Fibroblast of skin of right quadriceps (primary cell): ENCODE data around the gene RFC1.
"Not testable (repeated sequence)": the region's sequence is repeated elsewhere in the genome, so short reads cannot be mapped to it uniquely, and the experiment has no call there.

Experiments
- DNase-seq: peaks from one replicate; pipeline ENCODE4 v3.0.0-alpha.2; 2013

Gene RFC1, protein sequence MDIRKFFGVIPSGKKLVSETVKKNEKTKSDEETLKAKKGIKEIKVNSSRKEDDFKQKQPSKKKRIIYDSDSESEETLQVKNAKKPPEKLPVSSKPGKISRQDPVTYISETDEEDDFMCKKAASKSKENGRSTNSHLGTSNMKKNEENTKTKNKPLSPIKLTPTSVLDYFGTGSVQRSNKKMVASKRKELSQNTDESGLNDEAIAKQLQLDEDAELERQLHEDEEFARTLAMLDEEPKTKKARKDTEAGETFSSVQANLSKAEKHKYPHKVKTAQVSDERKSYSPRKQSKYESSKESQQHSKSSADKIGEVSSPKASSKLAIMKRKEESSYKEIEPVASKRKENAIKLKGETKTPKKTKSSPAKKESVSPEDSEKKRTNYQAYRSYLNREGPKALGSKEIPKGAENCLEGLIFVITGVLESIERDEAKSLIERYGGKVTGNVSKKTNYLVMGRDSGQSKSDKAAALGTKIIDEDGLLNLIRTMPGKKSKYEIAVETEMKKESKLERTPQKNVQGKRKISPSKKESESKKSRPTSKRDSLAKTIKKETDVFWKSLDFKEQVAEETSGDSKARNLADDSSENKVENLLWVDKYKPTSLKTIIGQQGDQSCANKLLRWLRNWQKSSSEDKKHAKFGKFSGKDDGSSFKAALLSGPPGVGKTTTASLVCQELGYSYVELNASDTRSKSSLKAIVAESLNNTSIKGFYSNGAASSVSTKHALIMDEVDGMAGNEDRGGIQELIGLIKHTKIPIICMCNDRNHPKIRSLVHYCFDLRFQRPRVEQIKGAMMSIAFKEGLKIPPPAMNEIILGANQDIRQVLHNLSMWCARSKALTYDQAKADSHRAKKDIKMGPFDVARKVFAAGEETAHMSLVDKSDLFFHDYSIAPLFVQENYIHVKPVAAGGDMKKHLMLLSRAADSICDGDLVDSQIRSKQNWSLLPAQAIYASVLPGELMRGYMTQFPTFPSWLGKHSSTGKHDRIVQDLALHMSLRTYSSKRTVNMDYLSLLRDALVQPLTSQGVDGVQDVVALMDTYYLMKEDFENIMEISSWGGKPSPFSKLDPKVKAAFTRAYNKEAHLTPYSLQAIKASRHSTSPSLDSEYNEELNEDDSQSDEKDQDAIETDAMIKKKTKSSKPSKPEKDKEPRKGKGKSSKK

DNA sequence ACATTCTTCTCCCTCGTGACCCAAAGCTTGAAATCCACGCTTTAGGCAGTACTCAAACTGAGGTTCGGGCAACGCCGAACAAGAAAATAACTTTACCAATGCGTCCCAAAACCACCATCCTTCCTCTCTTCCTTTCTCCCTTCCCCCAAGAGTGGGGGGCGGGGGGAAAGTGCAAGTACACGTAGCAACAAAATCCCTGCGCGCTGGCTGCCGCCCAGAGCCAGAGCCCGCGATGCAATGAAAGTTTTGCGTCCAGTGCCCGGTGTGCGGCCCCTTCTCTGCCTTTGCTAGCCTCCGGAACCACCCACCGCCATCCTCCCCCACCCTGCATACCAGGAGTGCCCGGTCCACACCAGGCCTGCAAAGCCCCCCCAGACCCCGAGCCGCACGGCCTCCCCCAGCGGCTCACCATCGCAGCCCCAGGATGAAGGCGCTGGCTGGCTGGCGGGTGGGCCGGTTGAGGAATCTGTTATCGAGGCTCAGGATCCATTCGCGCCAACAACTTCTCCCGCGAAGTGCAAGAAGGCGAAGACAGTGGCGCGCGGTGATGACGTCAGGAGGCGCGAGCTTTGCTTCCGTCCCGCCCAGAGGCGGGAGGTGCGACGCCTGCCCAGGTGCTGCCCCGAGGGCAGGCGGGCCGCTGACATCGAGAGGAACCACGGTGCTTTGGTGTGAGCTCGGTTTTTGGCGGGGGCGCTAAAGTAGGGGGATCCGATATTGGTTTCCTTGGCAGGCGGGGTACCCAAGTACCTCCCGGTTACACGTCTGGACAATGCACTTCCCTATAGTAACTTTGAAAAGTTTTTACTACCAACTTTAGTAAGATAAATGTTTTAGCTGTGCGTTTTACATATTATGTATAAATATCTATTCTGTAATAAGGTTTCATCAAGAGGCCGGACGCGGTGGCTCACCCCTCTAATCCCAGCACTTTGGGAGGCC, at the start of gene RFC1:
Gene RFC1 (minus strand): TSS at position 533 of the 942 bp plus-strand sequence. CDS start 121 bp downstream, at position 412.
- DNase-seq = peak; percentile 93

DNA sequence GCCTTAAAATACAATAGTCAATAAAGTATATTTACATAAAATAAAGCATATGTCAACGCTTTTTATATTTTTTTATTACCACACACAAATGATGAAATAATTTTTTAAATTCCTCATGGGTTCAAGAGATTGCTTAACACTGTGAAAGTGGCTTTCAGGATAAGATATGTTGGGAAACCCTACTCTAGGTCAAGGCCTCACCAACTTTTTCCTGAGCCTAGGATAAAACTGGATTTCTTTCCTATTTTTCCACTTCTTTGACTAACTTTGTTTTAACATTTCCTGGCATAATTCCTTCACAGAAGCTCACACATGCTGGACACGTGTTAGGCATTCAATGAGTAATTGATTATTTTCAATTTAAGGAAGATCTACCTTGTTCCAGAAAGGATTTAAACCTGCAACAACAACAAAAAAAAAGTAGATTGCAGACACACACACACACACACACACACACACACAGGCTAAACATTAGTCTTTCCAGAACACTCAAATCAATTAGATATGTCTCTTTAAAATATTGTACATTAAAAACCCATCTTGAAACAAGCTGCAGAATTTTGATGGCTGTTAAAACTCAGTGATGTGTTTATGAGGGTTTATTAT, 49.6 kb upstream of the RFC1 start:
- peak; percentile 10 for DNase-seq

DNA sequence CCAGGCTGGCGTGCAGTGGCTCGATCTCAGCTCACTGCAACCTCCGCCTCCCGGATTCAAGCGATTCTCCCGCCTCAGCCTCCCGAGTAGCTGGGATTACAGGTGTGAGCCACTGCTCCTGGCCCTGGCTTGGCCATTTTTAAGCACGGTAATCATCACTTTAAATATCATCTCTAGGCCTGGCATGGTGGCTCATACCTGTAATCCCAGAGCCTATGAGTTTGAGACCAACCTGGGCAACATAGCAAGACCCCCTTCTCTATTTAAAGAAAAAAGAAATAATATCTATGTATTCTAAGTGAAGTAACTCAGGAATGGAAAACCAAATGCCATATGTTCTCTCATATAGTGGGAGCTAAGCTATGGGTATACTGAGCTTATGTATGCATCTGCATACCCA, 45.4 kb upstream of the RFC1 start:
- DNase-seq = not testable (repeated sequence)

DNA sequence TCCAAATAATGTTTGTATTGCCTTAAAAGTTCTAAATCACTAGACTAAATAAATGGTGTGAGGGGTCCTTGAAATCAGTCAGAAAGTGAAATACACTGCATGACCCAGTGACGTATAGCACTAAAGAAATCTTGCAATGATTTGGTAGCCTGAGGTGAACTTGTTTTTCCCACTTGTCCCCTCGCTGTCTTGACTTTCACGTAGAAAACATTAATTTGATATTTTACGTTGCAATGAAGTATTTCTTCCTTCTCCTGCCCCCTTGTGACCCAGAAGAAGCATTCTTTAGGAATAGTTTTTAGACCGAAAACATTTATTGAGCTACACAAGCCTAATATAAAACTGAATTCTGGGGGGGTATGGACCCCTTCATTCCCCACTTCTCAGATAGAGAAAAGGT, 44.3 kb upstream of the RFC1 start:
- no peak for DNase-seq

DNA sequence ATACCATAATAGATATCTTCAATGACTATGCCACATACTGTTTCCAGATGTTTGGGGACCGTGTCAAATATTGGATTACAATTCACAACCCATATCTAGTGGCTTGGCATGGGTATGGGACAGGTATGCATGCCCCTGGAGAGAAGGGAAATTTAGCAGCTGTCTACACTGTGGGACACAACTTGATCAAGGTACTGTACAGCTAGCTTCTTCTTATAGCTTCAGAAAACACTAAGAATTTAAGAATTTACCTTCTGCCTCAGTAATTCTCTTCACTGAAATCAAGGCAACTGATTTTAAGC, 41.4 kb upstream of the RFC1 start:
- no peak for DNase-seq

DNA sequence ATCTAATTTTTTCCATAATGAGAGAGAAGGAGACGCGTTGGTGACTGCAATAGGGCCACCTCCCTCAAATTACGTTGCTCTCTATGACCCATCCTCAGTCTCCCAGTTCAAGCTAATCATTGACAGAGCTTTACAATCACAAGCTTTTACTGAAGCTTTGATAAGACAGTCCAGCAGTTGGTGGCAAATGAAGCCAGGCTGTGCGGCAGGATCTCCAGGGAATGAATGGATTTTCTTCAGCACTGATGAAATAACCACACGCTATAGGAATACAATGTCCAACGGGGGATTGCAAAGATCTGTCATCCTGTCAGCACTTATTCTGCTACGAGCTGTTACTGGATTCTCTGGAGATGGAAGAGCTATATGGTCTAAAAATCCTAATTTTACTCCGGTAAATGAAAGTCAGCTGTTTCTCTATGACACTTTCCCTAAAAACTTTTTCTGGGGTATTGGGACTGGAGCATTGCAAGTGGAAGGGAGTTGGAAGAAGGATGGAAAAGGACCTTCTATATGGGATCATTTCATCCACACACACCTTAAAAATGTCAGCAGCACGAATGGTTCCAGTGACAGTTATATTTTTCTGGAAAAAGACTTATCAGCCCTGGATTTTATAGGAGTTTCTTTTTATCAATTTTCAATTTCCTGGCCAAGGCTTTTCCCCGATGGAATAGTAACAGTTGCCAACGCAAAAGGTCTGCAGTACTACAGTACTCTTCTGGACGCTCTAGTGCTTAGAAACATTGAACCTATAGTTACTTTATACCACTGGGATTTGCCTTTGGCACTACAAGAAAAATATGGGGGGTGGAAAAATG, 40.8 kb upstream of the RFC1 start, which contains the start of gene KLB:
Gene KLB (plus strand): TSS at position 168 of the 821 bp plus-strand sequence. CDS start 20 bp downstream, at position 188.
- peak; percentile 41 for DNase-seq

DNA sequence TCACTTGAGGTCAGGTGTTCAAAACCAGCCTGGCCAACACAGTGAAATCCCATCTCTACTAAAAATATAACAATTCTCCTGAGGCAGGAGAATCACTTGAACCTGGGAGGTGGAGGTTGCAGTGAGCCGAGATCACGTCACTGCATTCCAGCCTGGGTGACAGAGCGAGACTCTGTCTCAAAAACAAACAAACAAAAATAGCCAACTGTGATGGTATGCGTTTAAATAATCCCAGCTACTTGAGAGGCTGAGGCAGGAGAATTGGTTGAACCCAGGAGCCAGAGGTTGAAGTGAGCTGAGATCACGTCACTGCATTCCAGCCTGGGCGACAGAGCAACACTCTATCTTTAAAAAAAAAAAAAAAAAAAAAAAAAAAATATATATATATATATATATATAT, 35.5 kb upstream of the RFC1 start:
- DNase-seq = not testable (repeated sequence)

DNA sequence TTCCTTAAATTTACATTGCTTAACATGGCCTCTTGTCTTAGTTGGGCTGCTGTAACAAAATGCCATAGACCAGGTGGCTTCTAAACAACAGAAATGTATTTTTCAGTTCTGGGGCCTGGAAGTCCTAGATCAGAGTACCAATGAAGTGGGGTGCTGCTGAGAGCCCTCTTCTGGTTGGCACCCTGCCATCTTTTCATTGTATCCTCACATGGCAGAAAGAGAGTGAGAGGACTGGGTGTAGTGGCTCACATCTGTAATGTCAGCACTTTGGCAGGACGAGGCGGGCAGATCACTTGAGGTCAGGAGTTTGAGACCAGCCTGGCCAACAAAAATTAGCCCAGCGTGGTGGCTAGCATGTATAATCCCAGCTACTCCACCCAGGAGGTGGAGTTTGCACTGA, 28.5 kb upstream of the RFC1 start:
- DNase-seq = no peak

DNA sequence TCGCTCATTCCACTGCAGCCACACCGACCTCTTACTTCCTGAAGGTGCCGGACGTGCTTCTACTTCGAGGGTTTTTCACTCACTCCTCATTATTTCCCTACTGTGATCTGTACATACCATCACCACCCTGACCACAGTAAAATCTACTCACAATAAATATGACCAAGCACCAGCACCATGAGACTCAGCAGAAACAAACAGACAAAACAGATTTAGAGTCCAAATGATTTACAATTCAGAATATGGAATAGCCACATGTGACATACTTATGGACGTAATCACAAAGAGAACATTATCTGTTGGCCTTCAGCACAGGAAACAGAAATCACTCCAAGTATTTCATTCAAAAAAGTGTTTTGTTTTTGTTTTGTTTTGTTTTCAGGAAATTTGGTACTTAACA, 24.4 kb upstream of the RFC1 start:
- no peak for DNase-seq

DNA sequence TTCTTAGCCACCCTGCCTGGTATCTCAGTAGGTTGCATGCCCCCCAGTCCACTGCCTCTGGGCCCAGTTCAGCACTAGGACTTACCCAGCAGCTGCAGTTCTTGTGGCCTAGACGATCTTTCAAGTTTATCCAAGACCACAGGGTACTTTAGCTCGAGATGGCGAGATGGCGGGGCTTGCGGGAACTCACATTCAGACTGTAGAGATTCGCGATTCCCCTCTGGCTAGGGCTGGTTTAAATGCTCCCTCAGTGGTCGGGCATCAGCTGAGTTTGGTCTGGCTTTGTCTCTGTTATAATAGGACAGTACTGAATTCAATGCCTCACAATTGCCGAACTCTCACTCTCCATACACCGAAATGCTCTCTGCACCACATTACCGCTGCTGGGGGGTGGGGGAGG, 18.4 kb upstream of the RFC1 start:
- no peak for DNase-seq

DNA sequence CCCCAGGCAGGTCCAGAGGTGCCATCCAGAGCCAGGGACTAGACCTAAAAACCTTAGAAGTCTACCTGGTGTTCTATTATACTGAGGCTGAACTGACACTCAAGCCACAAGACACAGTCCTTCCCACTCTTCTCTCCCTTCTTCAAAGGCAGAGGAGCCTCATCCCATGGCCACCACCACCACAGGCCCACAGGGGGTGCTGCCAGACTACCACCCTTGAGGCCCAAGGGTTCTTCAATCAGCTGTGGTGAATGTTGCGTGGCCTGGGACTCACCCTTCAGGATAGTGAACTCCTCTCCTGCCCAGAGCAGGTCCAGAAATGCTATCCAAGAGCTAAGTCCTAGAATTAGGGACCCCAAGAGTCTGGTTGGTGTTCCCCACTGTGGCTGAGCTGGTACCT, 17.5 kb upstream of the RFC1 start:
- DNase-seq = no peak

DNA sequence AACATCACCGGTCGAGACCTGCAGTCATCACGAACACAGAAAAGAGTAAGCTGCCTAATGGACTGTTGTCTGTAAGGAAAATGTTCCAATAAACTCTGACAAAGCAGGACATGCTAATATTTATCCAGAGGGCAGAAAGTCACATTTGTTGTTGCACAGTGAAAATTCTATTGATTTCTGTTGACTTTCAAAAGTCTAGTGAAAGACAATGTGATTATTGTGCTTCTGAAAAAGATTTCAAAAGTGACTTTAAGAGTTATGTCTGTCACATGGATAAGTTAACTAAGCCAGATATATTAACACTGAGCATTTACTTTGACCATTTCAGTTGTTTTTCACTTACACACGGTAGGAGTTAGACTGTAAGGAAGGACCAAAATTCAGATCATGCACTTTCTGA, 9.3 kb upstream of the RFC1 start:
- no peak for DNase-seq

DNA sequence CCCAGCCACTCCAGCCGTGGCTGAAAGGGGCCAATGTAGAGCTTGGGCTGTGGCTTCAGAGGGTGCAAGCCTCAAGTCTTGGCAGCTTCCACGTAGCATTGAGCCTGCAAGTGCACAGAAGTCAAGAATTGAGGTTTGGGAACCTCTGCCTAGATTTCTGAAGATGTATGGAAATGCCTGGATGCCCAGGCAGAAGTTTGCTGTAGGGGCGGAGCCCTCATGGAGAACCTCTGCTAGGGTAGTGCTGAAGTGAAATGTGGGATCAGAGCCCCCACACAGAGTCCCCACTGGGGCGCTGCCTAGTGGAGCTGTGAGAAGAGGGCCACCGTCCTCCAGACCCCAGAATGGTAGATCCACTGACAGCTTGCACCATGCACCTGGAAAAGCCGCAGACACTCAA, 5.0 kb upstream of the RFC1 start:
- not testable (repeated sequence) for DNase-seq

DNA sequence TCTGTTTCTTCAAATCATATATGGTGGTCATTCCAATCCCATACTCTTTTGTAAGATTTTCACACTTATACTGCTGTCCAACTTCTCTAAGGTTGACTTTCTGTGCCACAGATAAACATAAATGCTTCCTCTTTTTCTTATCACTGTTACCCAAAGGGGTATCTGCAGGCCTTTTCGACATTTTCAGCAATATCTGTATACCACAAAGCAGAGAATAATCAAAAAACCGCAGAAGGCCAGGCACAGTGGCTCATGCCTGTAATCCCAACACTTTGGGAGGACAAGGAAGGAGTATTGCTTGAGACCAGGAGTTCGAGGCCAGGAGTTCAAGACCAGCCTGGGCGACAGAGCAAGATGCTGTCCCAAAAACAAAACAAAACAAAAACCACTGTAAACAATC, 3.1 kb upstream of the RFC1 start:
- DNase-seq = no peak

DNA sequence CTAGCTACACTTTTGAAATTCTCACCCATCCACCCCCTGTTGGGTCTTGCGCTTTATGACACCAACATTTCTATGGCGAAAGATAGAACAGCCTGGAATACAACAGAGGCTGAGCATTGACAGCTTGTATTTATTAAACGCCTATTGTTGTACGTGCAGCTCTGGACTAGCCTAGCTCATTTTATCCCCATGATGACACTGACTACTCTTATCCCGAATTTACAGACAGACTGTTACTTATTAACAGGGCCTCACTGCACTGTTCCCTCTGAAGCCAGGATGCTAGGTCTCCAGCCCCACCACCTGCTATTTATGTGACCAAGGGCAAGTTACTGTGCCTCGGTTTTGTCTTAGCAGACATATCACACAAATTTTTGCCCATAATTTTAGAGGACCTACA, 1.0 kb upstream of the RFC1 start:
- no peak for DNase-seq

DNA sequence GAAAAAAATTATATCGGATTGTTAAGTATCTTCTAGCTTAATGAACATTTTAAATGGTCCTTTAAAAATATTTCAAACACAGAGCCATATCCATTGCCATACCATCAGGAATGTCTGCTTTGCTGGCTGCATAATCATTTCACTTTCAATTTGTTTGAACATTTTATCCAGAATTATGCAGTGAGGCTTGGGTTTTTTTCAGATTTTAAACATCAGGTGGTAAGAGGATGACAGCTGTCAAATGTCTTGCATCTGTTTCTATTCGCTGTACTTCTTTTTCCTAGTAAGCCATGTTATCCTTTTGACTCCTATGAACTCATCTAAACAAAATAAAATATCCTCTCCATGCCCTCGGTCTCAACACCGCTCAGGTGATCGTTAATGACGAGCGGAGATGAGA, 802 bp downstream of the RFC1 start:
- DNase-seq = no peak

DNA sequence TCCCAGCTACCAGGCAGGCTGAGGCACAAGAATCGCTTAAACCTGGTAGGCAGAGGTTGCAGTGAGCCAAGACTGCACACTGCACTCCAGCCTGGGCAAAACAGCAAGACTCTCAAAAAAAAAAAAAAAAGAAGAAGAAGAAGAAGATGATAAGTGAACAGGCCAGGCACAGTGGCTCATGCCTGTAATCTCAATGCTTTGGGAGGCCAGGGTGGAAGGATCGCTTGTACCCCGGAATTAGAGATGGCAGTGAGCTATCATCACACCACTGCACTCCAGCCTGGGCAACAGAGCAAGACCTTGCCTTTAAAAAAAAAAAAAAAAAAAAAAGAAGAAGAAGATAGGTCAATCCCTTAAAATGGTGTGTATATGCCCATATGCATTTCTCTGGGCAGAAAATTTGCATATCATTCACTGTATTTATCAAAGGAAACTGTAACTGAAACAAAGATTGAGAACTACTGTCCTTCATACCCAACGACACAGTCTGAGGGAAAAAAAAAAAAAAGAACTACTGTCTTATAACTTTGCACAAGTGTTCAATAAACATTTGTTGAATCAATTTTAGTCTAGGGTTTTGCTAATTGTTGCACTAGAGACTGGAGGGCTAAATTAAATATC, 2.3 kb downstream of the RFC1 start:
- no peak for DNase-seq

DNA sequence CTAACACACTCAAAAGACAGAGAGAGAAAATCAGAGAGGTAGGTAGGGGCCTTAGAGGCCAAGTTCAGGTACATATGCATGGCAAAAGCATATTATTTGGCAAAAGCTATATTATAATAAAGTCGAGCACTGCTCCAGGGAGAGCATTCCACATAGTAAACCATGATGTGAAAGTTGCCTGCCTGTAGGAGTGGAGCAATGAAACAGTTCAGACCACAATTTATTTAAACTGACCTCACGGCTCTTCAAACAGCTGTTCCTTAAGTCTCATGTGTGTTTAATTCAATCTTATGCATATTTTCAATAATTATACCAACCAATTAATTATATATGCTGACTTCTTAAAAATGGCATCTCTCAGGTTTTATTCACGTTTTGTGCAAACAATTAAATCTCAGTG, 3.3 kb downstream of the RFC1 start:
- DNase-seq = no peak

DNA sequence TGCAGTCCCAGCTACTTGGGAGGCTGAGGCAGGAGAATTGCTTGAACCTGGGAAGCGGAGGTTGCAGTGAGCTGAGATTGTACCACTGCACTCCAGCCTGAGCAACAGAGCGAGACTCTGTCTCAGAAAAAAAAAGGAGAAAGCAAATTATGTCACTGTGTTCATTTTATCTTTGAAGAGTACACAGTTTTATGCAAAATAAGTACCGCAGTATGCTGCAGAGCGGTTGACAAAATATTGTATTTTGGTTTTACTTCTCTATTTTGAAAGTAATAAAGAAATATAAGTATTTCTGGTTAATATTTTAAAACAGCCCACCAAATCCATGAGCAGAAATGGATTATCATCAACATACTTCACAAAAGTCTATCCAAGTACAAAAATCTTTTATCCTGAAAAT, 5.6 kb downstream of the RFC1 start:
- DNase-seq = not testable (repeated sequence)

DNA sequence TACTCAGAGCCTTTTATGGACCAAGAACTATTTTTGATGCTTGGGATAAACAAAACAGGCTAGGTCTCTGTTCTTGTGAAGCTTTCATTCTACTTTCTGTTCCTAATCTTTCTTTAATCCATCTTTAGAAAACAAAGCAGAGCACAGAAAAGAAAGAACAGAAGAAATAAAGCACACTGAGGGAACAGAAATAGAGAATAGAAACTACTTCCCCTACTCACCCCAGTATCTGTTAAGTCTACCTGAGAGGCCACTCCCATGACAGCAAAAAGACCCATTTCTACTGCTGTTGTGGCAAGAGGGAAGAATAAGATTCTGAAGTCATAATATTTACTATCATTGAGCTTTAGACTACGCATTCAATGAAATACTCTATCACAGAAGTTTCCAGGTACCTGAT, 9.2 kb downstream of the RFC1 start:
- DNase-seq = no peak

DNA sequence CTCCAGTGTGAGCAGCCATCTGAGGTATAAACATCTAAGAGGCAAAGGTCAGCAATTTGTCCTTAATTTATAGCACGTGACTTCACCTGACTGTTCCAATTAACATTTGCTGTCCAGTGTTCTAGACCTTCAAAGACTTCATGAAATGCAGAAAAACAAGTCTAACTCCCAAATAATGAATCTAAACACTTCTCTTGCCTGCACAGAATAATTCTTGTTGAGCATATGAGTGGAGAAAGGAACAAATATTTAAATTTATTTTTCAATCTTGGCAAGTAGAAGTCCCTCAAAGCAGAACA, 12.0 kb downstream of the RFC1 start:
- no peak for DNase-seq
